ENCODE results near the gene KRT73. TPM values are rescaled to one million over a fixed set of nuclear protein-coding genes. Genes with fewer than 3 reads are reported as not detected.
A peak's percentile ranks its signal among the peaks of the same experiment; 100 is the strongest.

KRT73 gene
- total and polyA plus RNA-seq, 7 experiments from 2014 or later = 1.0 to 96.4 (median 26.7) TPM

DNA sequence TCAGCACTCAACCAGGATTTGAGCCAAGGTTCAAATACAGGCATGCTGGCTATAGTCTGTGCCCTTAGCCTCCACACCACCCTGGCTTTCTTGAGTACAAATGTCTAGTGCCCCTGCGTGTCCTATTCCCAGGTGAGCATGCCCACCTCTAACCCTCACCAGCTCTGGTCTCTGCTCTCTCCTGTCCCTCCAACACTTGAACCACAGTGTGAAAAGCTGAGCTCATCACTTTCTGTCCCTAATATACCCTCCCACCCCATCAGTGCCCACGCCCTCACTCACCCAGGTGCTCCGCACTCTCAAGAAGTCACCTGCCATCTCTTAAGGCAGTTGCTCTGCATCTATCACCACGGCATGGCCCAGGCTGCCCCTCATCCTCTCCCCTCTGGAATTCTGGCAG, 58.4 kb downstream of the KRT73 start:
- H3K9me3 Mint-ChIP-seq = no peaks in the 10 kb centered on the region
- H3K27ac ChIP-seq (ENCODE audit: low read depth, low read length) = no peak overlapping the region
- H3K36me3 ChIP-seq (ENCODE audit: control insufficient read depth in 2 of 3, insufficient read depth in 3 of 3, low read length in 3 of 3) = no peaks in the 10 kb centered on the region
- ATAC-seq = no peak
- ChIA-PET POLR2A (interaction anchor here (0.6 kb wide), 1 partner anchor 10 kb away, joined by 3 read pairs; no protein-coding TSS in a partner anchor), CTCF (interaction anchor here (0.7 kb wide), 1 partner anchor 13 kb away, joined by 4 read pairs; no protein-coding TSS in a partner anchor)
- no peak overlapping the region for H3K27ac Mint-ChIP-seq
- no peaks in the 10 kb centered on the region for H3K36me3 Mint-ChIP-seq
- H3K4me3 ChIP-seq (ENCODE audit: low read length) = no peak overlapping the region
- H3K27me3 Mint-ChIP-seq = peaks cover 7 to 37% (median 9%) of the 10 kb centered on the region in 5 donors
- H3K4me3 Mint-ChIP-seq = no peak overlapping the region
- H3K4me1 Mint-ChIP-seq = peaks cover 0 to 34% (median 0%) of the 10 kb centered on the region in 7 donors
- H3K4me1 ChIP-seq (ENCODE audit: control insufficient read depth in 2 of 2, insufficient read depth in 2 of 2, low read length in 2 of 2) = peaks cover 0 to 31% of the 10 kb centered on the region in 2 donors
- no peak for DNase-seq
- H3K27me3 ChIP-seq (ENCODE audit: control insufficient read depth in 2 of 2, insufficient read depth in 2 of 2, low read length in 2 of 2) = no peaks in the 10 kb centered on the region
- H3K9me3 ChIP-seq (ENCODE audit: control insufficient read depth in 2 of 3, low read length in 3 of 3) = no peaks in the 10 kb centered on the region
- intact Hi-C loops (cut with micrococcal nuclease) = no loop called here

DNA sequence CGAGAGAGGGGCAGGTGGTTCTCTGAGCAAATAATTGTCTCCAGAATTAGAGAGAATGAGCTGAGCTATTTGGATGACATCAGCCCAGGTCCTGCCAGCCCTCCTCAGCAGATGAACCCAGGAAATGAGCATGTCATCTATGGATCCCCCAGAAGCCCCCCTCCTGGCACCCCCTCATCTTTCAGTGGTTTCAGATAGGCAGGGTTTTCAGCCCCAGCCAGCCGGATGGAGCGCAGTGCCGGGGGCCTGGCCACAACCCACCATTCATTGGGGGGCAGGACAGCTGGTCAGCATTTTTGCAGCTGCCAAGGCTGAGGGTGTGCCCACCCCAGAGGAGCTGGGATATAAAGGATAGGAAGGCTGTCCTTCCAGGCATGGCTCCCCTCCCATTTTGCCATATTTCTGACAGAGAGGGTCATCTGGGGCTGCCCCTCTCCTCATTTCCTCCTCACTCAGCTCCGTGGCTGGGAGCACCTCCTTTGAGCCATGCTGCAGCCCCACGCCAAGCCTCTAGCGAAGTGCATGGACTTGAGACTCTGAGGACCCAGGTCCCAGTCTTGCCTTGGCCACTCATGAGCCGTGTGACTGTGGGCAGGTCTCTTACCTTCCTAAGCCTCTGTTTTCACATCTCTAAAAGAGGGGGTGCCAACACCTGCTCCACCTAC, 59.4 kb downstream of the KRT73 start:
- Histone ChIP-seq H3K4me3 (ENCODE audit: low read length) (no peak overlapping the region), H3K27ac (ENCODE audit: low read depth, low read length) (no peak overlapping the region), H3K36me3 (ENCODE audit: control insufficient read depth in 2 of 3, insufficient read depth in 3 of 3, low read length in 3 of 3) (no peaks in the 10 kb centered on the region), H3K27me3 (ENCODE audit: control insufficient read depth in 2 of 2, insufficient read depth in 2 of 2, low read length in 2 of 2) (no peaks in the 10 kb centered on the region), H3K4me1 (ENCODE audit: control insufficient read depth in 2 of 2, insufficient read depth in 2 of 2, low read length in 2 of 2) (peaks cover 0 to 36% of the 10 kb centered on the region in 2 donors), H3K9me3 (ENCODE audit: control insufficient read depth in 2 of 3, low read length in 3 of 3) (no peaks in the 10 kb centered on the region)
- POLR2A ChIA-PET = no interaction called here
- no peak for ATAC-seq
- H3K4me1 Mint-ChIP-seq = peaks cover 0 to 34% (median 0%) of the 10 kb centered on the region in 7 donors
- no peaks in the 10 kb centered on the region for H3K9me3 Mint-ChIP-seq
- peak overlapping the region in 1 of 10 donors; percentile 39 for H3K4me3 Mint-ChIP-seq
- DNase-seq = no peak
- CTCF ChIA-PET = no interaction called here
- H3K27me3 Mint-ChIP-seq = peaks cover 7 to 41% (median 9%) of the 10 kb centered on the region in 5 donors
- H3K36me3 Mint-ChIP-seq = no peaks in the 10 kb centered on the region
- no peak overlapping the region for H3K27ac Mint-ChIP-seq
- intact Hi-C loops (cut with micrococcal nuclease) = no loop called here

Other genes starting within 250 kb of the KRT73 start
- gene KRT84, start 232.9 kb downstream of the KRT73 start, total RNA-seq = not detected
- not detected for gene KRT84, start 232.9 kb downstream of the KRT73 start, polyA plus RNA-seq
- not detected for gene KRT82, start 212.2 kb downstream of the KRT73 start, total RNA-seq
- not detected for gene KRT82, start 212.2 kb downstream of the KRT73 start, polyA plus RNA-seq
- not detected for gene KRT75, start 184.2 kb downstream of the KRT73 start, total RNA-seq
- gene KRT75, start 184.2 kb downstream of the KRT73 start, polyA plus RNA-seq = not detected
- not detected for gene KRT6B, start 166.4 kb downstream of the KRT73 start, total RNA-seq
- gene KRT6B, start 166.4 kb downstream of the KRT73 start, polyA plus RNA-seq = not detected
- not detected for gene KRT6C, start 144.8 kb downstream of the KRT73 start, total RNA-seq
- gene KRT6C, start 144.8 kb downstream of the KRT73 start, polyA plus RNA-seq = not detected
- gene KRT6A, start 125.3 kb downstream of the KRT73 start, total RNA-seq = not detected
- gene KRT6A, start 125.3 kb downstream of the KRT73 start, polyA plus RNA-seq = not detected
- under 1 TPM in 1 of 5 experiments, not detected in 4; 0.24 TPM for gene KRT5, start 98.2 kb downstream of the KRT73 start, total RNA-seq
- gene KRT5, start 98.2 kb downstream of the KRT73 start, polyA plus RNA-seq = not detected
- not detected for gene KRT71, start 65.4 kb downstream of the KRT73 start, total RNA-seq
- not detected for gene KRT71, start 65.4 kb downstream of the KRT73 start, polyA plus RNA-seq
- 1 to 10 TPM in 2 of 5 experiments, under 1 TPM in 2, not detected in 1; 0.12 to 1.2 (median 0.90) TPM for gene KRT74, start 44.7 kb downstream of the KRT73 start, total RNA-seq
- gene KRT74, start 44.7 kb downstream of the KRT73 start, polyA plus RNA-seq = not detected
- gene KRT72, start 17.1 kb downstream of the KRT73 start, total RNA-seq = 100 to 1,000 TPM in 3 of 5 experiments, 10 to 100 TPM in 1, 1 to 10 TPM in 1; 2.1 to 149 (median 104) TPM
- under 1 TPM in 1 of 2 donors, not detected in 1; 0.71 TPM for gene KRT72, start 17.1 kb downstream of the KRT73 start, polyA plus RNA-seq
- 1 to 10 TPM in 3 of 5 experiments, under 1 TPM in 1, not detected in 1; 0.29 to 2.3 (median 2.0) TPM for gene KRT2, start 33.7 kb upstream of the KRT73 start, total RNA-seq
- gene KRT2, start 33.7 kb upstream of the KRT73 start, polyA plus RNA-seq = 1 to 10 TPM; 2.4 to 4.7 TPM
- 1 to 10 TPM in 2 of 5 experiments, under 1 TPM in 1, not detected in 2; 0.27 to 5.6 (median 2.3) TPM for gene KRT1, start 61.8 kb upstream of the KRT73 start, total RNA-seq
- 1 to 10 TPM; 5.2 to 9.4 TPM for gene KRT1, start 61.8 kb upstream of the KRT73 start, polyA plus RNA-seq
- gene KRT77, start 85.0 kb upstream of the KRT73 start, total RNA-seq = under 1 TPM in 2 of 5 experiments, not detected in 3; 0.11 to 0.13 TPM
- gene KRT77, start 85.0 kb upstream of the KRT73 start, polyA plus RNA-seq = under 1 TPM; 0.08 to 0.10 TPM
- not detected for gene KRT76, start 158.8 kb upstream of the KRT73 start, total RNA-seq
- gene KRT76, start 158.8 kb upstream of the KRT73 start, polyA plus RNA-seq = not detected
- not detected for gene KRT3, start 177.6 kb upstream of the KRT73 start, total RNA-seq
- not detected for gene KRT3, start 177.6 kb upstream of the KRT73 start, polyA plus RNA-seq
- not detected for gene KRT4, start 195.6 kb upstream of the KRT73 start, total RNA-seq
- not detected for gene KRT4, start 195.6 kb upstream of the KRT73 start, polyA plus RNA-seq
- not detected for gene KRT79, start 215.8 kb upstream of the KRT73 start, total RNA-seq
- gene KRT79, start 215.8 kb upstream of the KRT73 start, polyA plus RNA-seq = not detected
- gene KRT78, start 230.4 kb upstream of the KRT73 start, total RNA-seq = not detected
- gene KRT78, start 230.4 kb upstream of the KRT73 start, polyA plus RNA-seq = not detected

Data from naive thymus-derived CD4-positive, alpha-beta T cell (primary cell).